ENCODE data around the gene TP53TG3C.
"Not testable (repeated sequence)": the region's sequence is repeated elsewhere in the genome, so short reads cannot be mapped to it uniquely, and the experiment has no call there.

TP53TG3C gene, protein sequence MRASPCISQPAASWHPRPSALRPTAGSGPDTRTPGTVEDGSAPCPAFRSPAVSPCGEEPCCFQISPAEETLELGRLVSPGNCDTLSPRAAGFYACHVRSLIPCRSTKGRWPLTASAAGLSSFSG

GRCh38 chr16:33193926-33194325, at the start of gene TP53TG3C:
Gene TP53TG3C (plus strand): TSS chr16:33194226. CDS start chr16:33194294, 68 bp downstream.
- not testable (repeated sequence) for DNase-seq (ENCODE audit: low spot score)
